Activated CD8-positive, alpha-beta memory T cell treated with anti-CD3 and anti-CD28 coated beads for 48 hours (primary cell): ENCODE data around the gene DEDD2.

Source experiments
- DNase-seq, 3 experiments: peaks; one replicate each; pipeline ENCODE4 v3.0.0-alpha.2; 2020; ENCODE audit warnings: low read depth in 2 of 3, low spot score in 2 of 3

DEDD2 gene

DNA sequence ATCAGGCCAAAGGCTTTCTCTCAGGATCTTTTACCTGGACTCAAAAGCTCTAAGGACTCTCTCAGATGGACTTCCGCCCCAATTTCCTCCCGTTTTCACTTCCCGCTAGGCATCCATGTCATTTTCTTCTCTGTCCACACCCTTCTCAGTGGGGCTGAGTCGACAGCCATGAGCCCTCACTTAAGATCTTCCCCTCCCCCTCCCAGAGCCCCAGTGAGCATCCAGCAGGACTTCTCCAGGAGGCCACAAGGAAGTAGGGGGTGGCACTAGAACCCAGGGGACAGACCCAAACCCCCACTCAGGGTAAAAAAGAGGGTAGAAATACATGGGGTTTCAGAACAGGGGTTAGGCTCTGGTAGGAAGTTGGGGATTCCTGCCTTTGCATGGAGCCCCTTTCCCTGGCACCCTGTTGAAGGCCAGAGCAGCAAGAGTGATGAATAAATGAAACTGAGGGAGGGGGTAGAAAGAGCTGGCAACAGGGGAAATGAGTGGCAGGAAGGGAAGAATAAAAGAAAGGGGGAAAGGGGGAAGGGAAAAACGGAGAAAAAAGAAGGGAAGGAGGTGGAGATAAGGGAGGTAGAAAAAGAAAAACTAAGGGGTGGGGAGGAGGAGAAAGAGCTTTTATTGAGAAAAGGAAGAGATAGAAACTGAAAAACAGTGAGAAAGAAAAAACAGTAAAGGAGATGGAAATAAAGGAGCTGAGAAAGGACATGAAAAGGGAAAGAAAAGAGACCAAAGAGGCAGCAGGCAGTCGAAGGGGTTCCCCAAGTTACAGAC, 42.3 kb downstream of the DEDD2 start:
- DNase-seq: no peak

DNA sequence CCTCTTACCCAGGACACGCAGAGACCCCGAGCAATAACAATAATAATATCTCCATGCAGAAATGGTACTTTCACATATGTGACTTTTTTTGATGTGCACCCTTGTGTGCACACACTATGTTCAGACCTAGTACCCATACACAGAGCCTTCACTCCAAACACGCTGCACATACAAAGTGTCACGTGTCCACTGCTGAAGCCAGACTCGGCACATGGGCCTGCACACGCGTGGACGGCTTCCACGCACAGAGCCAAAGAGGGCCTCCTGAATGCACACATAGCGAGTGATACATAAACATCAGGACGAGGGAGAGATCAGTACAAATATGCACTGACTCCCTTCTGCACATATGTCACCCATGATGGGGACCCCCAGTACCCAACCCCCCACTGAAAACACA, 43.3 kb downstream of the DEDD2 start:
- DNase-seq: no peak

DNA sequence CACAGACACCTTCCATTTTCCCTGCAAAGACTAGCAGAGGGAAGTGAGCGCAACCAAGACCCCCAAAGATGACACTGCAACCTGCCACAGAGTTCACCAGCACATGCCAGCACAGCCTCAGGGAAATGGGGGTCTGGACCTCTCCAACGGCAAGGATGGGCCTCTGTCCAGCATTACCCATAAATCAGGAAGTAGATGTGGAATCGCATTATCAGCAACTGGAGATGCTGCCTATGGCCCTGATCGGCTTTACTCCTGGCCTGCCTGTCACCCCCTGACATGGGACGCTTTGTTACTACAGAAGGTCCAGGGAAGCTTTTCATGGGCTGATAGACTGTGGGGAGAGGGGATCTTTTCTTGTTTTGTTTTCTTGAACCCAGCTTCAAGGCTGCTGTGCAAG, 43.8 kb downstream of the DEDD2 start:
- DNase-seq: no peak

DNA sequence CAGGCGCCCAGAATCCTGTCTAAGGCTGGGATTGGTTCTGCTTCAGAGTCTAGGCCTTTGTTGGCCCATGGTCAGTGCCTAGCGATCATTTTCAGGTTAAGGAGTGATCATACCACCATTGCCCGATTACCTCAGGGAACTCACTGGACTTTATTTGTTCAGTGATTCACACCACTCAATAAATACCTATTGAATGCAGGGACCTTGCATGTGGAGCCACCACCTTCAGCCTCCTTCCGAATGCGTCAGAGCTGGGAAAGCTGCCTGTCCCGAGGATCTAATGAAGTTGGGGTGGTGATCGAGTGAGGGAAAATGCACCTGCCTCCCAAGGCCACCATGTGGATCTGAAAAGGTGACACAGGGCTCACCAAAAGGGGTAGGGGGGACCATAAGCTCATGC, 45.2 kb downstream of the DEDD2 start:
- DNase-seq: no peak

DNA sequence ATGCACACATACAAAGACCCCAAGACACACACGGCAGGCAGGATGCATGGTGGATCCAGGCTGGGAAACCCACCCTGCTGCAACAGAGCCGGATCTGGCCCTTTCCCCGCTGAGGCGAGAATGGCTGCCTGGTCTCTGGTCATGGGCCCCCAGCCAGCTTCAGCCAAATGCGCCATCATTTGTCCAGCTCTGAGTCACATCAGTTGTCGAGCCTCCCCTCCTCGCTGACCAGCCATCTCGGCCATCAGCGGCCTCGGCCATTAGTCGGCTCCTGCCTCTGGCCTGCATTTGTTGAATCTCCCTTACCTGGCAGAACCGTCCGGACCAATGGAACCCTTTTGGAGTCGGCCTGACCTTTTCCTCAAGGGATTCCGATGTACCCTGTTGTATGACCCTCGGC, 46.8 kb downstream of the DEDD2 start:
- DNase-seq: no peak

DNA sequence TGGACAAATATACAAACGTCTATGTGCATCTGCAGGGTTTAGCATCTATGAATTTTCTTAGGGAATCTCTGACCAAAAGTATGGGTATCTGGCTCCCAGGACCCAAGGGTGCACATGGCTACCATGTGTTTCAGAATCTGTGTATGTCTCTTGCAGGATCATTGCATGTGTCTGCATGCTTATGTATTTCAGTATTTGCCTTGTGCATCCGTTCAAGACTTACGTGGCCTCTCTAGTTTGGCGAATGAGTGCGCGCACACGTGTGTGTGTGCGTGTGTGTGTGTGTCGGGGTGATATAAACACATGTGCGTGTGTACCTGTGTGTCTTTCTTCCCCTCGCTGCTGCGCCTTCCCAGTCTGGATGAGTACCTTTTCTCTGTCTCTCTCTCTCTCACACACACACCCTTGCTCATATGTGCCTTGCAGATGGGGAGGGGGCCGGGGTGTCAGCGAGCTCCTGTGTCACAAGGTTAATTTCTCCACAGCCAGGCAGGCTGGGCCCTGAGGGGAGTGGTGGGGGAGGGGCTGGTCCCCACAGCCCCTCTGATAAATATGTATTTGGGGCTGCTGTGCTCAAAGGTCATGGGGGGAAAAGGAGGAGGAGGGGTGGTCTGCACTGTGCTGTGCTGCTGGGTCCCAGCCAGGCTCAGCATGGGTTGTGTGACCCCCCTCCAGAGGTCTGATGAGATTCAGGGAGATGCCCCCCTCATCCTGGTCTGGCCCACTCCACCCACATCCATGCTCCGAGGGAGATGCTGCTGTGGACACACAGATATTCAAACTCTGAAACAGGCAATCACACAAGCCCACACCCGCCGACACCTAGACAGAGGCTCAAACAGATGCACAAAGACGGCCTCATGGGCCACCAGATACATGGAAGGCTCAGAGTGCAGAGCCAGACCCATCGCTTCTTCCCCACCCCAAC, 47.7 kb downstream of the DEDD2 start:
- DNase-seq: no peak

DNA sequence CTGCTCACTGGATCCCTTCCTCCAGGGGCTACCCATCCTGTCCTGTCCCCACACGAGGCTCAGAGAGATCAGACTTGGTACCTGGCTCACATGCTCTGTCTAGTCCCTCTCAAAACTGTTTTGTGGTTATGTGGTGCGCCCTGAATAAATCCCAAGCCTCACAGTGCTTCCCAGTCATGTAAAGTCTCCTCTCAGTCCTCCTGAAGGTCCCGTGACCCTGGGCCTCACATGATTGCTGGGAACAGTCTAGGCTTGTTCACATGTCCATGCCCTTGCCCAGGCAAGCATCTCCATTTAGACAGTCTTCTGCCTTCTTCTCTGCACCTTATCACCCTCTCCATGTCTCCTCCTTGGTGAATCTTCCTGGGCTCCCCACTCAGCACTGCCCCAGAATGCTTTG, 49.3 kb downstream of the DEDD2 start:
- DNase-seq: no peak

DNA sequence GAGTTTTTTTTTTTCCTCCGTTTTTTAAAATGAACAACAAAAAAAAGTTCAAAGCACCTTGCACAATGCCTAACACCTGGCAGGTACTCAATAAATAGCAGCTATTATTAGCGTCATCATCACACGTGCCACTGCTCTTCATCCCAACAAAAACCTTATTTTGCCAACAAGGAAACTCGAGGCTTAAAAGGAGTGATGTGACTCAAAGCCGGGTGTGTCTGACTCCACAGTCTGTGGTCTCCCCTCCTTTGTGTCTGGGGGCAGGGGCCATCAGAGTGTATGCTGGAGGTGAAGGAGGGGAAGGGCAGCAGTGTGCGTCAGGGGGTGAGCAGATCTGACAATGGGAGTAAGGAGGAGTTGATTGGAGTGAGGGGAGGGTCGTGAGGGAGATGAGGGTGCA, 51.2 kb downstream of the DEDD2 start:
- no peak for DNase-seq

DNA sequence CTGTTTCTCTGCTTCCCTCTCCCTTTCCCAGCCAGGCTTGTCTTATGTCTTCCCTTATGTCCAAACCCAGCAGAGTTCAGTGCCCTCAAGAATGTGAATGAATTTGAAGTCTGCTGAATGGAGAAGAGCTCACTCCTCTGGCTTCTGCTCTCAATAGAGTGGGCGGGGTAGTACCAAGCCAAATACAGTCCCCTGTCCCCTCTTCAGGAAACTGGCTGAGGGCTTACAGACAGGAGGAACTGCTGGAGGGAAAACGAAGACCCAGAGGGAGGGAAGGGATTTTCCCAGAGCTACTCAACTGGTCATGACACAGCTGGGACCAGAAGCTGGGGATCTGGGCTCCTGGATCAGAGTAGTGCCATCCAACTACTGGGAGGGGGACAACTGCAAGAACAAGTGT, 52.3 kb downstream of the DEDD2 start:
- no peak for DNase-seq

DNA sequence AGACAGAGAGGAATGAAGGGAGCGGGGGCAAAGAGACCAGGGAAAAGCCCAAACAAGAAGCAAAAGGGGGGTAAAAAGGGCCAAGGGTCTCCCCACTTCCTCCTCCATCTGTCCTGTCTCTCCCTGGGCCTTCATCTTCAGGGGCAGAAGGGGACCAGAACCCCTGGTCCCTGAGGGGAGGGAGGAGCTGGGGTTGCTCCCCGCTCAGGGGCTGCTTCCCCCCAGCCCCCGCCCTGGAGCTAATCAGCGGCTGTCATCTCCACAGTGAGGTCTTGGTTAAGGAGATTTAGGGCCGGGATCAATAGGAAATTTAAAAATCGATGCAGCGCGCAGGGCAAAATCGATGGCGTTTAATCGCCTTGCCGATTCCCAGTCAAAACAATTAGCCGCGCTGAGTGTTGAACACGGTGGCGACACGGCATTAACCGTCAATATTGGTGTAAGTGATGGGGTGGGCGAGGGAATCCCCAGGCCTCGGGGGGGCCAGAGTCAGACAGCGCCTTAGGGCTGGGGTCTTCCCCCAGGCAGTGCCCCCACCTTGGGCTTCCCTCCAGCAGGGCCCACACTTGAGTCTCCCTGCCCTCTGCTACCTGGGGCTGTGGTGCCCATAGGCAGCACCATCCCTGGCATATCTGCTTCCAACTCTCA, 55.7 kb downstream of the DEDD2 start:
- no peak for DNase-seq

DNA sequence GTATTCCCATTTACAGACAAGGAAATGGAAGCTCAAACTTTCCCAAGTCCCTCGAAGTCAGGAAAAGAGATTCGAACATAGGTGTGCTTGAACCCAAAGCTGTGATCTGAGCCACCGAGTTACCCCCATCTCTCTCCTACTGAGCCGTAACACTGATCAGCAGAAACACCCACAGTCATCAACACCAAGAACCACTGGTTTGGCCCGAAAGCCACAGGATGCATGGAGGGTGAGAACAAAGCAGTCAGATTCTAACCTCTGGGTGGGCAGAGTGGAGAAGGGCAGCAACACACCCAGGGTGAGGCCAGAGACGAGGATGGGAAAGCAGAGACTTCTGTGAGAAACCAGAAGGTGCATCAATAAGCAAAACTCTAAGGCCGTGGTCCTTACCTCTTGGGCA, 57.5 kb downstream of the DEDD2 start:
- DNase-seq: no peak

DNA sequence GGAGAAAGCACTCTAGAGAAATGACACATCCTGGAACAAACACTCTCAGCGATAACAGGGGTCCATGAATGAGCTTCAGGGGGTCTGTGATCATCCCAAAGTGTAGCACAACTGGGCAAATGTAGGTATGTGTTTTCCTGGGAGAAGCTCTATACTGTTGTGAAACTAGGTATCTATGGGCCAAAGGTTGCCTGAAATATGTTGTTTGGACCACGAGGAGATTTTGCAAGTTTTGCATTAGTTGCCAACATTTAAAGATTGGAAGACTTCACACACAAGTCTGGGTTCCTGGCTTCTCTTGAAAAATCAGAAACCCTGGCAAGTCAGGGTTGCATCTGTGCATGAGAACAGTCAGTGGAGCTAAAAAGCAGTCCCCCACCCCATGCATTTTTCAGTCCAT, 58.6 kb downstream of the DEDD2 start:
- no peak for DNase-seq

DNA sequence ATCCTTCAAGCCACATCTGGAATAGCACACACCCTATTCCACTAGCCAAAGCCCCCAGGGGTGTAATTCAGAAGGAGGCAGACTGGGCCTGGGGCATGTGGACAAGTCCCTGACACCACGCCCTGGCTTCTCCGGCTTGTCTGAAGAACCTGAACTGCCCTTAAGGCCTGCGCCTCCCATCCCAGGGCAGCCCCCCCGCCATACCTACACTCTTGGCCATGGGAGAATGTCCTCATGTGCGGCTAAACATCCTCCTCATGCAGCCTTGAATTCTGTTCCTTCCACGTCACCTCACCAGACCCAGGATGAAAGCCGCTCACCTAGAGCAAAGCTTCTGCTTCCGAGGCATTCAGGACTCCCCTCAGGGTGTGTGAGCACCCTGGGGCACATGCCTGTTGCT, 60.9 kb downstream of the DEDD2 start:
- DNase-seq: no peak

DNA sequence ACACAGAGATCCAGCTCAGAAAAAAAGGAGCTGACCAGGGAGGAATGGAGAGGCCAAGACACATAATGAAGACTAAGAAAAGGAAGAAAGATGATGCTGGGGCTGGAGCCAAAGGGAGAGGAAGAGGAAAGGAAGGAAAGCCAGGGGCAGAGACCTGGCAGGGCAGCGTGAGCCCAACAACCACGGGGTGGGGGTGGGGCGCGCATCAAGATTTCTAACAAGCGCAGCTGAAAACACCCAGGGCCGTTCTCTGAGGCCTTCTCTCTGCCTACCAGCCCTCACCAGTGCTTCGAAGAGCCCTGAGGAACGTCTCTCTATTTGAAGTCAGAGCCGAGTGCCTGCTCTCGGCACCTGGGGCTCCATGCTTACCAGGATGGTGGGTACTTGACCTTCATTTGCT, 61.7 kb downstream of the DEDD2 start:
- no peak for DNase-seq

DNA sequence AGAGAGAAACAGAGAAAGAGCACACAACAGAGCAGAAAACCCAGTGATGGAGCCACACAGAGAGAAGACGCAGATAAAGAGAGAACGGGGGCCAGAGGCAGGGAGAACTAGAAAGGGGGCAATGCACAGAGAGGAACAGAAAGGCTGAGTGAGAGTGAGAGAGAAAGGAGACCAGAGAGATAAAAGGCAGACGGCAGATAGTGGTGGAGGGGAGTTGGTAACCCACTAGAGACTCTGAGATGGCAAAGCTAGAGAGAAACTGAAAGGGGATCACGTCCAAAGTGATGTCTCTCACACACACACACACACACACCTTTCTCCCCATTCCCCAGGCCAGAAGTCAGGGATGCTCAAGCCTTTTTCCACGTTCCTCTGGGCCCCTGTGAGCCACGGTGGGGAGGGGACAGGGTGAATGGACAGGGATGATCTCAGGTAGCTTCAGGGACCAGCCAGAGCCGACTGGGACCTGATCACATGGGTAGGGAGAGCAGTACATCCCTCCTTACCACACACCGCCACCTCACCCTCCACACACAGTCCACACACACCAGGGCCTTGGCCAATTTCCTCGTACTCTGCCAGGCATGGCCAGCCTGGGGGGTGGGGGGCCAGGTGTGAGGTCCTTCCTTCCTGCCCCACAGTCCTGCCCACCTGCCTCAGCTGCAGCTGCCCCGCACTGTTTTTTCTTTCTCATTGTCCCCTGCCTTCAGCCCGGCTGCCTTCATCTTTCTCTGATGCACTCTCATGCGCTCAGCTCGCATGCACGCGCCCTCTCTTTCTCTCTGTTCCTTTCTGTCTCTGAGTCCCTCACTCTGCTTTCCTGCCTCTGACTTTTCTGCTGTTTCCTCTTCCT, 62.8 kb downstream of the DEDD2 start:
- DNase-seq: no peak

DNA sequence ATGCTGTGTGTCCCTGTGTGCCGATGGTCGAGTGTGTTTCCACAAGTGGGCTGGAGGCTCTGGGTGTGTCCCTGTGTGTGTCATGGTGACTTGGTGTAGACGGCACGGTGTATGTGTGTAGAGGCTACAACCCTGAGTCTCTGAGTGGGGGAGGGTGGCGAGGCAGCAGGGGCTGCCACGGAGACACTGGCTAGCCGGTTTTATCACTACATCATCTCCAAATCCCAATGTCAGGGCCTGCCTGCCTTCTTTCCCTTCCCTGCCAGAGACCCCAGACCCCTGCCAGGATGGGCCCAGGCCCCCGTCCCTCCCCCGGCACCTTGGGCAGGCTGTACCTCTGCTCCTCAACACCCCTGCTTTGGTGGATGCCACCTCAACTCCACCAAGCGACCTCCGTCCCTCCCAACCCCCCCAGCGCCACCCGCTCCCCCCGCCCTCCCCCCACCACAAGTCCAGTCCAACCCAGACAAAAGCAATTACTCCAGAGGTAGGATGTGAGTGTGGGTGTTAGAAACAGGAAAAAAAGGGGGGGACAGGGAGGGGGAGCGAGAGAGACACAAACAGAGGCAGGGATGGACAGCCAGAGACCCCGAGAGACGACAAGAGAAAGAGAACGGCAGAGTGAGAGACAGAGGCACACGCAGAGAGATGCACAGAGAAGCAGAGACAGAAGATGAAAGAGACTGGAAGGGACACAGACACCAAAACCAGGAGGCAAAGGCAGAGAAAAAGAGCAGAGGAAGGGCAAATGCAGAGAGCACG, 63.6 kb downstream of the DEDD2 start:
- no peak for DNase-seq

DNA sequence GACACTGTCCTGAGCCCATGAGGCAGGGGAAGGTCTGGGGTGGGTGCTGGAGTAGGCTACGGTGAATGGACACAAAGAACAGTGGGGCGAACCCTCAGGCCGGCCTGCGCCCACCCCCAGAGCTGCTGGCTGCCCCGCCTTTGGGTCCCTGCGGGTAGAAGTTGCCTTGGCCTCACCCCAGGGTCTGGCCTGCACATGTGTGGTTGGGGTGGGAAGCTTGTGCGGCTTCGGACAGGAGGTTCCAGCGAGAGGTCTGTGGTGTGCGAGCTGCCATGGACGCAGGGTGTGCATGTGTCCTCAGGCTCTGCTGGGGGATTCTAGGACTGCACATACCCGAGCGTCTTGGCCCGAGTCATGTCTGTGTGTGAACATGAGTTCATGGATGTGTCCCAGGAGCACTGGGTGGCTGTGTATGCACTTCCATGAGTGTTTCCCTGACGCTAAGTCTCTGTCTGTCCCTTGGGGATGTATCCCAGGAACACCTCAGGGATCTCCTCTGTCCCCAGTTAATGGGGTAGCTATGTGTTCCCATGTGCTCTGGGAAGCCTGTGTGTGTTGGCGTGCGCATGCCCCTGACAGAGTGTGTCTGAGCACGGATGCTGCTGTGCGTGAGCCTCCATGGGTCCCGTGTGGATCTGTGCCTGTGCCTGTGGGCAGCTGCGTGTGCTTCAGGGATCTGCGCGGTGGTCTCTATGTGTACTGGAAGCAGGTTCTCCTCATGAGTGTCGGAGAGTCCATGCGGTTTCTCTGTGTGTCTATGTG, 64.4 kb downstream of the DEDD2 start:
- DNase-seq: no peak

DNA sequence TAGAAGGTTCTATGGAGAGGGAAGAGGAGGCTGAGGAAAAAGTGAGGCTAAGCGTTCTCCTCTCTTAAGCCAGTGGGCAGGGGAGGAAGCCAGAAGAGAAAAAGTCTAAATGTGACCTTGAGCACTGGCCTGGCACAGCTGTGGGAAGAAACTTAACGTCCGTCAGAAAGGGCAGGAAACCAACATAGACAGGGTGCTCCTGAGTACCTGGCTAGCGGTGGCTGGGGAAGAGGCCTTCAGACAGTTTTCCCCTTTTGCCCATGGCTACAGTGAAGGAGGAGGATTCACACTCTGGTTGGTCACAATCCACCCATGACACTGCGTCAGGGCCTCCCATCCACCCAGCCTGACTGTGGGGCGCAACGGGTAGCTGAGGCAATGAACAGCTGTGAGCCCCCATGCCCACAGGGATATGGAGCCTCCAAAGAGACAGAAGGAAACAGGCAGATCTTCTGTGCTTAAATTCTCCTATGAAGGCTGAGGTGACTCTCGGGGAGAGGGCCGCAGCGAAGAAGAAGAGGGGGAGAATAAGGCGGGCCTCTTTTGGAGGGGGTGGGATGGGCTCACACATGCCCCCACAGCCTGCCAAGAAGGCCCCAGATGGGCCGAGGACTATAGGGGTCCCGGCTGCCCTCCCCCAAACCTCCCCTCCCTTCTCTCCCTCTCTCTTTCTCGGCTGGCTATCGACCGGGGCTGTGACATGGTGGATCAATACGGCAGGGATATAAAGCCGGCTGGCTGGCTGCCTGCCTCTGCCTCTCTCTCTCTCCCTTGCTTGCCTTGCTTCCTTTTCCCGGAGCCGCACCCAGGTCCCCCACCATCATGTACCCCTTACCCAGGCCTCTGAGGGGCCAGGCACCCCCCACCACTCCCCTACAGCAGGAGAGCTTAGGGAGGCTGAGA, 65.4 kb downstream of the DEDD2 start:
- DNase-seq: no peak
